GM19372 (cell line): ENCODE measurements around the gene EFHC2.
A peak's percentile ranks its signal among the peaks of the same experiment; 100 is the strongest.
"Not testable (repeated sequence)": the region's sequence is repeated elsewhere in the genome, so short reads cannot be mapped to it uniquely, and the experiment has no call there.

ENCODE experiments used
- ATAC-seq: cut with Tn5 transposase; IDR thresholded peaks from one replicate; pipeline ENCODE4 v1.9.1; 2021; ENCODE audit warnings: mild to moderate bottlenecking, low read depth, moderate library complexity; ENCODE audit not compliant: unreplicated experiment

Gene EFHC2

DNA sequence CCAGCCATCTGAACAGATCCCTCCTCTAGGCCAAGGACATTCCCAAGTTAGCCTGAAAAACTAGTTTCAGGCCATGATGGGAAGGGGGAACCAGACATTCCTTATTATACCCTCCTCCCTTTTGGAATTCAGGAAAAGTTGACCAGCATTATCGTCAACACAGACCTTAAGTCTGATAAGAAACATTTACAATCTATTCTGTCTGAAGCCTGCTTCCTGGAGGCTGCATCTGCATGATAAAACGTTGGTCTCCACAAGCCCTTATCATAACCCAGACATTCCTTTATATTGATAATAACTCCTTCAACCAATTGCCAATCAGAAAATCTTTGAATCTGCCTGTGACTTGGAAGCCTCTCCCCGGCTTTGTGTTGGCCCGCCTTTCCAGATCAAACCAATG is 44.3 kb downstream of the EFHC2 start:
- ATAC-seq, result no peak

DNA sequence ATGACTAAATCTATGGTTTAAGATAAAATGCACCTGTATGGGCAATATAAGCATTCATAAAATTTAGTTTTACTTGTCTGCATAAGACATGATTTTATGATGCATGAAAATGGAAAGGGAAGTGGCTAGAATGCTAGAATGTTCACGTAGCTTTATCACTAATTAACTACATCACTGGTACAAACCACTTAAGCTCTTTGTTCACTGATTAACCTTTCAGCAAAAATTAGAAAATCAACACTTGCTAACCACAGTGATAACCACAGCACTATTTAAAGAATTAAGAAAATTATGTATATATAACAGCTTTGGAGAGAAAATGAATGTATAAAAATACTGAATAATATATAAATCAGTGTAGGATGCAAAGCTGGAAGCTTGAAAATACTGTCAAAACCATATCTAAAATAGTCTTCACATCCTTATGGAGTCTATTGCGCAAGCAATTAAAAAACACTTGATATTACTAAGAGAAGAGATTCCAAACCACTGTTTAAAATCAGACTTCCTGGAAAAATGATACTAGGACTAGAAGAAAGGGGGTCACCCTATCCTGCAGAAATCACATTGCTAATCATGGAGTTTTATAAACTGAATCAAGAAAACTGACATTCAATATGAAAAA is 51.9 kb downstream of the EFHC2 start:
- peak; percentile 75 for ATAC-seq

DNA sequence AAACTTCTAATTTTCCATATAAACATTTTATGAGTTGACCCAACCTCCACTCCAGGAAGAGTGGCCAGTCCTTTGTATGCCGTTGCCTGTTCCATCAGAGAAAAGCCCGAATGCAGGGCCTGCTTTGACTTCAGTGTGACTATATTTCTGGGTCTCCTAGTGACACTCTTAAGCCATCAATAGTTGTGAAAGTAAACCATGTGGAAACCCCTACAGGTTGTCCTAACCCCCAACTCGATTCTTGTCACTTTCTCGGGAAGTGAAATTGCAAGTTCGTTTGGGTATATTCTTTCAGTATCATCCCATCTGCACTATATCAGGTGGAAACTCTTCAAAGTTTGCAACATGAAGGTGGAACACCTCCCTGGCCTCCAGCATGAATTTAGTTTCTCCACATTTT is 52.8 kb downstream of the EFHC2 start:
- no peak for ATAC-seq

- no peak for ATAC-seq
Measured at GRCh38 chrX:44282753-44283152, 60.7 kb downstream of the EFHC2 start.

- ATAC-seq, result no peak
Measured at GRCh38 chrX:44280116-44280515, 63.4 kb downstream of the EFHC2 start.

- no peak for ATAC-seq
Measured at GRCh38 chrX:44274096-44274495, 69.4 kb downstream of the EFHC2 start.

DNA sequence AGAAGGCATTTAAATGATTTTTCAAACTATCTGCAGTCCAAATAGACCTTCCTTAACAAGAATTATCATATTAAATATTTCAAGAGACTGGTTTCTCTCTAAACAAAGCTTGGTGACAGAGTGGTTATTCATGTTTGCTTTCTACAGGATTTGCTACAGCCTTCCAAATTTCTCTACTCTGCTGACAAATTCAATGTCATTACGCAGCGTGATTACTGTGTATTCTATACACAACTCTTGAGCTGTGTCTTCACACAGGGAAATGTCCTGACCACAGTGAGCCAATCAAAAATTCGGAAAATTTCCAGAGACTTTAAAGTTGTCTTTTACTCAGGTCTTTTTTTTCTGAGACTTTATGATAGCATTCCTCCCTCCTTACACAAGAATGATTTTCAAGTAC is 75.6 kb downstream of the EFHC2 start:
- no peak for ATAC-seq

GRCh38 chrX:44267116-44267515 is 76.4 kb downstream of the EFHC2 start:
- ATAC-seq, result no peak

DNA sequence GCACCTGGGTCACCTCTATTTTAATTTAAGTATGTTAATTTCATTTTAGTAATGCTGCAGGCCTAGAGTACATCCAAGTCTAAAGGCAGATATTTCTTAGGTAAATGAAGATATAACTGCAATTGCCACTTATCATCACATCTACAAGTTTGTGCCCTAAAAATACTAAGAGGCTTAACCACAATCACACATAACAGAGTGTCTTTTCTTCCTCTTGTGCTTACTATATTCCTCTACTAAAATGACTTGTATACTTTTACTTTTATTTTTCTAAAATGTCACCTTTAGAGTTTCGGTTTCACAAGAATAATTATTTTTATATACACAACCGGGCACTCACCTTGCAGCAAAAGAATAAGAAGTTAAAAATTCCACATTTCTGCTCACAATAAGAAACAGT is 77.9 kb downstream of the EFHC2 start:
- no peak for ATAC-seq

- ATAC-seq, result no peak
Measured at GRCh38 chrX:44264936-44265335, 78.5 kb downstream of the EFHC2 start.

DNA sequence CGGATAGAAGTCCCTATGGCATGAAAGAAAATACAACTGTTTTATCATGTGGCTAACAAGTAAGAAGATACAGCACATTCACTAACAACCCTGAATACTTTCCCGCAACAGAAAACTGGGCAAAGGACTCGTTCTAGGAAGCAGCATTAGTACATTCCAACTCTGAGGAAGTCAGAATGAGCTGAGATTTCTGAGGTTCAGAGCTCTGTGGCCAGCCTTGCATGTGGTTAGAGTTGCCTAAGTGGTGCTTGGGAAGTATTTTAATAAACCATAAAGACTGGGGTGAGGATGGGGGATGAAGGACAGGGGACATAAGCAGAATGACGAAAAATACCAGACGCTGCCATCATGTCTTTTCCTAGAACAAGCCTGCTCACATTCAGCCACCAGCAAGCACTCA is 82.2 kb downstream of the EFHC2 start:
- ATAC-seq, result no peak

DNA sequence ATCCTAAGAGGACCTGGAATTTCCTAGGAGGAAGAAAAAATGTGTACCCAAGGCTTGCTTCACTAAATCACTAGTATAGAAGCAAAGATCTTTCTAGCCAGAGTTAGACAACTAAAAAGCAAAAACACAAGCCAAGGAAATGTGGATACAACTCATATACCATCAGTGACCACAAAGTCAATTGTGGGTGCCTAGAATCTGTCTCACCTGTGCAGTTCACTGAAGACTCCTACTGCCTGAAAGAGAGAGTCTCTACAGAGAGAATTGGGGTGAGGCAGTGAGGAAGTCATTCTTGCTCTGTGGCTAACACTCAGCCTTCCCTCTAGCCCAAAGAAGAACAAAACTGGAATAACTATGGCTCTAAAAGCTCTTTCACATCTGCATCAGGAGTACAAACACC is 82.9 kb downstream of the EFHC2 start:
- ATAC-seq, result no peak

DNA sequence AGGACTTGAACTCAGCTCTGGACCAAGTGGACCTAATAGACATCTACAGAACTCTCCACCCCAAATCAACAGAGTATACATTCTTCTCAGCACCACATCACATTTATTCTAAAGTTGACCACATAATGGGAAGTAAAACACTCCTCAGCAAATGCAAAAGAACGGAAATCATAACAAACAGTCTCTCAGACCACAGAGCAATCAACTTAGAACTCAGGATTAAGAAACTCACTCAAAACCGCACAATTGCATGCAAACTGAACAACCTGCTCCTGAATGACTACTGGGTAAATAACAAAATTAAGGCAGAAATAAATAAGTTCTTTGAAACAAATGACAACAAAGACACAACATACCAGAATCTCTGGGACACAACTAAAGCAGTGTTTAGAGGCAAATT is 87.7 kb downstream of the EFHC2 start:
- not testable (repeated sequence) for ATAC-seq

GRCh38 chrX:44253575-44253942 is 89.9 kb downstream of the EFHC2 start:
- ATAC-seq, result peak; percentile 27

- ATAC-seq, result peak; percentile 87
Measured at GRCh38 chrX:44252688-44253574, 90.5 kb downstream of the EFHC2 start.

DNA sequence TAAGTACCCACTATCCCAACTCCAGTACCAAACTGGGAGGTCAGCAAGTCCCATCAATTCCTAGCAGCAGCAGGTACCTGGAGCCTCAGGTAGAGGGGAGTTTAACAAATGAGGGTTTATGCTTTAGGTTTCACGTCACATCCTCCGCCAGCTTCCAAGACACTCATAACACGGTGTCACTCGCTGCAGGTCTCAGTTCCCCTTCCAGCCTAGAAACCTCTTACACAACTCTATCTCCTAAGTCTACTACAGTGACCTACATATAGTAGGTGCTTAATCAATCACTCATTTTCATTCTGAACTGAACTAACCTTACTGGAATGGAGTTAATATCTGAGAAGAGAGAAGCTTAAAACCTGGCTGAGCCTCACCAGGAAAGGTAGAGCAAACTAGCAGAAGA is 96.0 kb downstream of the EFHC2 start:
- ATAC-seq, result no peak

GRCh38 chrX:44246826-44247225 is 96.6 kb downstream of the EFHC2 start:
- ATAC-seq, result no peak

- ATAC-seq, result no peak
Measured at GRCh38 chrX:44245733-44246132, 97.7 kb downstream of the EFHC2 start.

GRCh38 chrX:44244008-44244407 is 99.5 kb downstream of the EFHC2 start:
- ATAC-seq, result no peak

DNA sequence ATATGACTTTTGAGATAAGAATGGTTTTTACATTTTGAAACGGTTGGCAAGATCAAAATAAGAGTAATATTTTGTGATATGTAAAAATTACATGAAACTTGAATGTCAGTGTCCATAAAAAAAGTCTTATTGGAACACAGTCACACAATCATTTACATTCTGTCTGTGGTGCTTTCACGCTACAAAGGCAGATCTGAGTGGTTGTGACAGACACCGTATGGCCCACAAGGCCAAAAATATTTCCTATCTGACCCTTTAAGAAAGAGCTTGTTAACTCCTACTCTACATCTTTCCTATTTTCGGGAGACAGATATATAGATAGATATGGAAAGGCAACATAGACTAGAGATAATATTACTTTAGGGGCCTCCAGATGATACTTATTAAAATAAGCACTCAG is 101.9 kb downstream of the EFHC2 start:
- no peak for ATAC-seq

DNA sequence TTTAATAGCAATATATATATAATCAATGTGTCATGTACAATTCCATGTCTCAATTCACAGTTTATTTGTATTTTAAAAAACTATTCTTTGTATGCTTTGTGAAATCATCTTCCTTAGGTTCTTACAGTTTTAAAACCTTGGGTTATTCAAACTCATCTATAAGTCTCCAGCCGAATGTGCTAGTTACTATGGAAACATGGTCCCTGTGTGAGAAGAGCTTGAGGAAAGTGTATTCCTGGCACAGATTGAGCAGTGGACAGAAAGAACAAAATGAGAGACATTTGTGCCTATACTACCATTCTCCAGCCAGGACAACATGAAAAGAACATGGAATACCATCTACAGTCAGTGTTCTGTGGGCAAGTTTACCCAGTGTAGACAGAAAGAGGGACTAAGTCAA is 103.4 kb downstream of the EFHC2 start:
- ATAC-seq, result no peak

GRCh38 chrX:44239036-44239435 is 104.4 kb downstream of the EFHC2 start:
- no peak for ATAC-seq
